Sigmoid colon (tissue), 7 donors: ENCODE results near the gene ABCA2. TPM values are rescaled to one million over a fixed set of nuclear protein-coding genes. Genes with fewer than 3 reads are reported as not detected.

Source experiments
- DNase-seq: peaks from one replicate; pipeline ENCODE4 v3.0.0-alpha.2; 2019
- H3K27ac ChIP-seq, 4 donors: fragments of 200-600 bp; sonication (generic); one replicate each; pipeline ENCODE4 v1.5.1; 2016 to 2019; ENCODE audit warnings: mild to moderate bottlenecking in 1 of 4
- H3K27me3 ChIP-seq, 3 donors: fragments of 200-600 bp; sonication (generic); one replicate each; pipeline ENCODE4 v1.5.1; 2019; ENCODE audit warnings: mild to moderate bottlenecking in 1 of 3
- H3K36me3 ChIP-seq, 4 donors: fragments of 200-600 bp; sonication (generic); one replicate each; pipeline ENCODE4 v1.5.1; 2016 to 2019
- H3K4me1 ChIP-seq, 4 donors: fragments of 200-600 bp; sonication (generic); one replicate each; pipeline ENCODE4 v1.5.1; 2017 to 2019
- H3K4me3 ChIP-seq, 4 donors: fragments of 200-600 bp; sonication (generic); one replicate each; pipeline ENCODE4 v1.5.1; 2017 to 2019; ENCODE audit warnings: mild to moderate bottlenecking in 2 of 4, moderate library complexity in 1 of 4
- H3K9me3 ChIP-seq, 4 donors: fragments of 200-600 bp in 3 of 4; sonication (generic) in 3 of 4; one replicate each; pipeline versions ENCODE4 v1.5.1 to v1.6.1; 2013 to 2019
- CTCF ChIP-seq, 4 experiments: fragments of 450-650 bp in 3 of 4; fragments of 200-600 bp in 1 of 4; IDR thresholded peaks; one replicate each; pipeline ENCODE4 v1.5.1; 2016 to 2019; ENCODE audit warnings: antibody characterized with exemption in 4 of 4, mild to moderate bottlenecking in 3 of 4, moderate library complexity in 2 of 4
- EP300 ChIP-seq, 4 donors: sonication (generic); formaldehyde crosslinking; IDR thresholded peaks; one replicate each; pipeline ENCODE4 v1.6.1; 2017; ENCODE audit warnings: antibody characterized with exemption in 4 of 4
- POLR2A ChIP-seq, 2 donors: fragments of 450-650 bp; IDR thresholded peaks; one replicate each; pipeline ENCODE4 v1.6.1; 2016; ENCODE audit warnings: antibody characterized with exemption in 2 of 2, mild to moderate bottlenecking in 2 of 2, moderate library complexity in 2 of 2
- POLR2AphosphoS5 ChIP-seq, 4 donors: sonication (generic); formaldehyde crosslinking; IDR thresholded peaks; one replicate each; pipeline ENCODE4 v1.6.1; 2017; ENCODE audit warnings: antibody characterized with exemption in 4 of 4
- WGBS, 2 donors: extraction: QIAGEN DNeasy Blood & Tissue Kit; methylation state at CpG; one replicate each; pipeline ENCODE4 v1.1.7; 2013; 5-methylcytosine and 5-hydroxymethylcytosine counted together
- intact Hi-C: fragments of 100-400 bp; cut with DNase I; formaldehyde crosslinking; loops from one replicate; pipeline ENCODE4 v1.15.1; 2023
- polyA plus RNA-seq, 3 donors: library from polyadenylated mRNA; stranded (reverse); fragments of 200-250 nt; gene quantifications; one replicate each; pipeline ENCODE4 v1.2.3, GENCODE V29; 2013
- total RNA-seq, 4 donors: library from RNA; depleted of rRNA; stranded (reverse); fragments of >200 nt; gene quantifications; one replicate each; pipeline ENCODE4 v1.1.0, GENCODE V29; 2016
- donor health status: healthy with polysubstance abuse.
- donor health status: Bipolar disorder and iron deficiency.
- donor health status: healthy.

Gene ABCA2
- total and polyA plus RNA-seq, 7 donors: 6.0 to 28.6 (median 12.5) TPM

- no peak for TF ChIP-seq POLR2AphosphoS5 (IDR thresholded peaks at IDR 0.05)
- no peak for TF ChIP-seq POLR2A (IDR thresholded peaks at IDR 0.05)
- no peak for TF ChIP-seq EP300 (IDR thresholded peaks at IDR 0.05)
- TF ChIP-seq CTCF (IDR thresholded peaks at IDR 0.05): no peak
- H3K36me3 ChIP-seq: no peaks in the 10 kb centered on the region
- intact Hi-C loops: no loop called here
- peaks cover 0 to 4% (median 0%) of the 10 kb centered on the region in 3 donors for H3K27me3 ChIP-seq
- no peak for DNase-seq
- H3K4me3 ChIP-seq: no peak overlapping the region
- H3K27ac ChIP-seq: no peak overlapping the region
- H3K4me1 ChIP-seq: peaks cover 0 to under 1% (median 0%) of the 10 kb centered on the region in 4 donors
- H3K9me3 ChIP-seq: no peaks in the 10 kb centered on the region
- 88 to 91% methylated on average over 15 of the region's 15 CpGs for WGBS, 2 donors
Observed at GRCh38 chr9:136960938-136961275, 67.1 kb downstream of the ABCA2 start.

DNA sequence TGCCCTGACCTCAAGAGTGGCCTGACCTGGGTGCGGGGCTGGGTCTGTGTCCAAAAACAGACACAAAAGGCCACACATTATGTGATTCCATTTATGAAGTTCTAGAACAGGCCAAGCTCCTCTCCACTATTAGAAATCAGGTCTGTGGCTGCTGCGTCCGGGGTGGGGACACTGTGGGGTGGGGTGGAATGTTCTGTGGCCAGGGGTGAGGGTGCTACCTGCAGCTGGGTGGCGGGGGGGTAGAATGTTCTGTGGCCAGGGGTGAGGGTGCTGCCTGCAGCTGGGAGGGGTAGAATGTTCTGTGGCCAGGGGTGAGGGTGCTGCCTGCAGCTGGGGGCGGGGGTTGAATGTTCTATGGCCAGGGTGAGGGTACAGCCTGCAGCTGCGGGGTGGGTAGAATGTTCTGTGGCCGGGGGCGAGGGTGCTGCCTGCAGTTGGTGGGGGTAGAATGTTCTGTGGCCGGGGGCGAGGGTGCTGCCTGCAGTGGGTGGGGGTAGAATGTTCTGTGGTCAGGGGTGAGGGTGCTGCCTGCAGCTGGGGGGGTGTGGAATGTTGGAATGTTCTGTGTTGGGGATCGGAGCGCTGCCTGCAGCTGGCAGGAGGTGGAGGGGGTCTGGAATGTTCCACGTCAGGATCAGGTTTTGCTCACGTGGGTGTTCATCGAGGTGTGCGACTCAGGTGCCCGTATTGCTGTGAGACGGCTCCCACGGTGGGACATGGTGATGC, 67.7 kb downstream of the ABCA2 start:
- no peak for DNase-seq
- Histone ChIP-seq H3K4me1 (no peaks in the 10 kb centered on the region), H3K9me3 (no peaks in the 10 kb centered on the region), H3K4me3 (no peak overlapping the region), H3K27ac (no peak overlapping the region), H3K36me3 (no peaks in the 10 kb centered on the region), H3K27me3 (no peaks in the 10 kb centered on the region)
- WGBS, 2 donors: 71 to 82% methylated on average over 19 of the region's 19 CpGs
- intact Hi-C loops: no loop called here
- TF ChIP-seq POLR2A (IDR thresholded peaks at IDR 0.05) (no peak), CTCF (IDR thresholded peaks at IDR 0.05) (no peak), POLR2AphosphoS5 (IDR thresholded peaks at IDR 0.05) (no peak), EP300 (IDR thresholded peaks at IDR 0.05) (no peak)

- no peaks in the 10 kb centered on the region for H3K36me3 ChIP-seq
- no peak overlapping the region for H3K4me3 ChIP-seq
- no peak for TF ChIP-seq EP300 (IDR thresholded peaks at IDR 0.05)
- no peak for TF ChIP-seq POLR2A (IDR thresholded peaks at IDR 0.05)
- no peak for TF ChIP-seq POLR2AphosphoS5 (IDR thresholded peaks at IDR 0.05)
- no peak for TF ChIP-seq CTCF (IDR thresholded peaks at IDR 0.05)
- no peak for DNase-seq
- H3K27me3 ChIP-seq: no peaks in the 10 kb centered on the region
- WGBS, 2 donors: 88 to 90% methylated on average over 28 of the region's 28 CpGs
- H3K4me1 ChIP-seq: no peaks in the 10 kb centered on the region
- intact Hi-C loops: no loop called here
- no peak overlapping the region for H3K27ac ChIP-seq
- H3K9me3 ChIP-seq: no peaks in the 10 kb centered on the region
Observed at GRCh38 chr9:136958898-136959850, 68.9 kb downstream of the ABCA2 start.

GRCh38 chr9:136958473-136958872, 69.6 kb downstream of the ABCA2 start:
- no peaks in the 10 kb centered on the region for H3K4me1 ChIP-seq
- H3K9me3 ChIP-seq: no peaks in the 10 kb centered on the region
- H3K4me3 ChIP-seq: no peak overlapping the region
- TF ChIP-seq POLR2A (IDR thresholded peaks at IDR 0.05) (no peak), POLR2AphosphoS5 (IDR thresholded peaks at IDR 0.05) (no peak), EP300 (IDR thresholded peaks at IDR 0.05) (no peak), CTCF (IDR thresholded peaks at IDR 0.05) (no peak)
- no peaks in the 10 kb centered on the region for H3K27me3 ChIP-seq
- 95 to 96% methylated on average over 7 of the region's 7 CpGs for WGBS, 2 donors
- intact Hi-C loops: no loop called here
- no peak for DNase-seq
- no peaks in the 10 kb centered on the region for H3K36me3 ChIP-seq
- H3K27ac ChIP-seq: no peak overlapping the region
